T-helper 9 cell (primary cell): Measurements from ENCODE around the gene CXorf49B.
"Not testable (repeated sequence)": the region's sequence is repeated elsewhere in the genome, so short reads cannot be mapped to it uniquely, and the experiment has no call there.

ENCODE experiments used
- DNase-seq: peaks from one replicate; pipeline ENCODE4 v3.0.0-alpha.2; 2020
- total RNA-seq, 2 donors: gene quantifications; one replicate each; lab custom pipeline; 2026; lab: John Stamatoyannopoulos, UW

CXorf49B gene
- total RNA-seq: 0 reads per million in 2 donors

DNA sequence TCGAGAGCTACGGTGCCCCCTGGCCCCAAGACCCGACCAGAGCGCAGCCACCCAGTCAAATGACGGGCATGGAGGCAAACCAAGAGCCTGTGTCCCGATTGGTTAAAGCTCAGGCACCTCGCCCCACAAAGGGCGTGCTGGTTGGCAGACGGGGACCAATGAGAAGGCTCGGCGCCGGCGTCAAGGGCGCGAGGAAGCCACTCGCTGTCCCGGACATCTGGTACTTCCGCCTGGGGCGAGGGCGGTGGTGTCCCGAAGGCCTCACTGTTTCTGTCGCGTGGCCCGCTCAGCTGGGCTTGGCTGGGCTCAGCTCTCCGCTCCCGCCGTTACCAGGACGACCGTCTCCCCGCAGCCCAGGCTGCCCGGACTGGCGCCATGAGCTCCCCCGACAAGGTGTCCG lies at the start of gene CXorf49B:
CXorf49B (plus strand) TSS at position 301 of the 400 bp plus-strand sequence; CDS start at position 376, 75 bp downstream.
- DNase-seq: not testable (repeated sequence)

DNA sequence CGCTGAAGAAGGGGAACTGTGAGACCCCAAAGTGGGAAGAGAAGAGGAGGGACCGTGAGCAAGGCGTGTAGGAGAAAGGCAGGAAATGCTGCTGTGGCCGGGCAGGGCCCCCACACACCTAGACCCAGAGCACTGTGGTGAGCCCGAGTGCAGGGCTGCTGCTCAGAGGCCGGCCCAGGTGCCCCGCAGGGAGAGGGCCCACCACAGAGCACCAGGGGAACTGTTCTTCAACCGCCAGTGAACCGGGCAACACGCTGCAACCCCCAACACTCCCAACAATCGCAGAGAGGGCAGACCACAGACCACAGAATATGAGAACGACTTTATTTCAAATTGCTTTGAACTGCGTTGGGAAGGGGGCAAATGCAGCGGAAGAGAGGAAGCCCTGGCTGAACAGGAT lies 49.1 kb upstream of the CXorf49B start:
- not testable (repeated sequence) for DNase-seq

DNA sequence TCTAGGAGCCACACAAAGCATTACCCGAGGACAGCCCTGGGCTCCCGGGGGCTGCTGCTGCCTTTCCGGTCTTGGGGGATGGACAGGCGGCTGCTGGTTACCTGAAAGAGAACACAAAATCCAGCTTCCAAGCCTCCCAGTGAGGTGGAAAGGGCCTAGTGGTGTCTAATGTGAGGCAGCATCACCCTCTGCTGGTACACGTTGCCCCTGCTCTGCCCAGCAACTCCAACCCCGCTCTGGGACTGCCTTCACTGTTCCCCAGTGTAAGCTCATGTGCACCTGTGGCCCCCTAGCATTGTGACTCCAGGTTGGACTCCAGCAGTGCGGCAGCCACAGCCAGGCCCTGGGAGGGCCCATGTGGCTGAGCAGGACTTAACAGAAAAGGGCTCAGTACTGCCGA lies 47.6 kb upstream of the CXorf49B start:
- DNase-seq: not testable (repeated sequence)

DNA sequence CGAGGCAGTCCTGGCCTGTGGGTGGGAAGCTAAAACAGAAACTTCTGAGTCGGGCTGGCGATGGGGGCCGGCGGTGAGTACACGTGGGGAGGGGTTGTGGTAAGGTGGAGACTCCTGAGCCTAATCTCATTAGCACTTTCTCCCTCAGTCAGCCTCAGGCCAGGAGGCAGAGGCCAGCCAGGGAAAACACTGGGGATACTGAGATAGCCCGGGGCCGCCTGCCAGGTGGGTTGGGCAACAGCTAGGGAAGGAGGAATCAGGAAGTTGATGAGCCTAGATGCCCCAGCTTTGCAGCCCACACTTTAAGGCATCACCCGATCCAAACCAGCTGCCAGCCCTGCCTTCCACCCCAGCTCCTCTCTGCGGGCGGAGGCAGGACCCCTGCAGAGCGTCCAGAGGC lies 46.8 kb upstream of the CXorf49B start:
- DNase-seq: not testable (repeated sequence)

DNA sequence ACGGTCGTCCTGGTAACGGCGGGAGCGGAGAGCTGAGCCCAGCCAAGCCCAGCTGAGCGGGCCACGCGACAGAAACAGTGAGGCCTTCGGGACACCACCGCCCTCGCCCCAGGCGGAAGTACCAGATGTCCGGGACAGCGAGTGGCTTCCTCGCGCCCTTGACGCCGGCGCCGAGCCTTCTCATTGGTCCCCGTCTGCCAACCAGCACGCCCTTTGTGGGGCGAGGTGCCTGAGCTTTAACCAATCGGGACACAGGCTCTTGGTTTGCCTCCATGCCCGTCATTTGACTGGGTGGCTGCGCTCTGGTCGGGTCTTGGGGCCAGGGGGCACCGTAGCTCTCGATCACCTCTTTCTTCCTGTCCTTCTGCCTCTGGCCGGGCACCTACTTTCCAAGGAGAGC lies 45.0 kb upstream of the CXorf49B start, which contains the start of gene CXorf49:
CXorf49 (minus strand) TSS at position 101 of the 400 bp plus-strand sequence. CDS start 134 bp downstream, outside the sequence.
- not testable (repeated sequence) for DNase-seq

DNA sequence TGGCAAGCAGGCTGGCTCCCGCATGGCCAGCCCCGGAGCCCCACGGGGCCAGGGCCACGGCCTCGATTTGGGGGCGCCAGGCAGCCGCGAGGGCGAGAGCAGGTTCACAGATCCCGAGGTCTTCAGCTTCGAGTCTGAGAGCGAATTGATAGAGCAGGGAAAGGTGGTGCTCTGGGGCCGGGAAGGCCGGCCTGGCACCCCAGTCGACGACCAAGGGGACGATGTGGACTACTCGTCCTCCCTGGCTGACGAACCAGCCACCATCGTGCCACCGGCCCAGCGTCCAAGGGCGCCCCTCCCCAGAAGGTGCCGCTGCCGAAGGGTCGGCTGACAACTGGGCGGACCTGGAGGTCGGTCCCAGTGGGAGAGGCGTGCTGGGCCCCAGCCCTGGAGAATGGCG lies 44.0 kb upstream of the CXorf49B start:
- DNase-seq: not testable (repeated sequence)

DNA sequence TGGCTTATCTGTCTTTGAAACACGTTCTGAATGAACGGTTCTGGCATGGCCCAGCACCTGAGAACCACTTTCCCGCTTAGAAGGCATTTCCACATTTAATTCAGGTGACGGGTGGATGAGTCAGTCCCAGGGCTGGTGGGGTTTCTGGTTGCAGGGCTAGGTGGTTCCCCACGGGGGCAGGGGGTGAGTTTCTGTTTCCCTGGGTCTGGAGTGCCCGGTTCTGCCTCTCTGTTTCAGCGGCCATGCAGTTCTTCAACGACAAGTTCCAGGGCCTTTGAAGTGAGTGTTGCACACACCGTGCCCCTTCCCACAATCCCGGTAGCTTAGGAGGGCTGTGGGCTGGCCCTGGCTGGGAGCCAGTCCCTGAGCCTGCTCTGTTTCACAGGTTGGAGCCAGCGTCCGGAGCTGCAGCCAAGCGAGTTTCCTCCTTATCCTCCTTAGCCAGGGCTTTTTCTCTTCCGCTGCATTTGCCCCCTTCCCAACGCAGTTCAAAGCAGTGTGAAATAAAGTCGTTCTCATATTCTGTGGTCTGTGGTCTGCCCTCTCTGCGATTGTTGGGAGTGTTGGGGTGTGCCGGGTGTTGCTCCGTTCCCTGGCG lies 42.8 kb upstream of the CXorf49B start:
- DNase-seq: not testable (repeated sequence)

DNA sequence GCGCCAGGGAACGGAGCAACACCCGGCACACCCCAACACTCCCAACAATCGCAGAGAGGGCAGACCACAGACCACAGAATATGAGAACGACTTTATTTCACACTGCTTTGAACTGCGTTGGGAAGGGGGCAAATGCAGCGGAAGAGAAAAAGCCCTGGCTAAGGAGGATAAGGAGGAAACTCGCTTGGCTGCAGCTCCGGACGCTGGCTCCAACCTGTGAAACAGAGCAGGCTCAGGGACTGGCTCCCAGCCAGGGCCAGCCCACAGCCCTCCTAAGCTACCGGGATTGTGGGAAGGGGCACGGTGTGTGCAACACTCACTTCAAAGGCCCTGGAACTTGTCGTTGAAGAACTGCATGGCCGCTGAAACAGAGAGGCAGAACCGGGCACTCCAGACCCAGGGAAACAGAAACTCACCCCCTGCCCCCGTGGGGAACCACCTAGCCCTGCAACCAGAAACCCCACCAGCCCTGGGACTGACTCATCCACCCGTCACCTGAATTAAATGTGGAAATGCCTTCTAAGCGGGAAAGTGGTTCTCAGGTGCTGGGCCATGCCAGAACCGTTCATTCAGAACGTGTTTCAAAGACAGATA lies 2.4 kb upstream of the CXorf49B start:
- not testable (repeated sequence) for DNase-seq

DNA sequence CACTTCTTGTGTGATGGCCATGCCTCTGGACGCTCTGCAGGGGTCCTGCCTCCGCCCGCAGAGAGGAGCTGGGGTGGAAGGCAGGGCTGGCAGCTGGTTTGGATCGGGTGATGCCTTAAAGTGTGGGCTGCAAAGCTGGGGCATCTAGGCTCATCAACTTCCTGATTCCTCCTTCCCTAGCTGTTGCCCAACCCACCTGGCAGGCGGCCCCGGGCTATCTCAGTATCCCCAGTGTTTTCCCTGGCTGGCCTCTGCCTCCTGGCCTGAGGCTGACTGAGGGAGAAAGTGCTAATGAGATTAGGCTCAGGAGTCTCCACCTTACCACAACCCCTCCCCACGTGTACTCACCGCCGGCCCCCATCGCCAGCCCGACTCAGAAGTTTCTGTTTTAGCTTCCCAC lies 1.7 kb downstream of the CXorf49B start:
- DNase-seq: not testable (repeated sequence)

DNA sequence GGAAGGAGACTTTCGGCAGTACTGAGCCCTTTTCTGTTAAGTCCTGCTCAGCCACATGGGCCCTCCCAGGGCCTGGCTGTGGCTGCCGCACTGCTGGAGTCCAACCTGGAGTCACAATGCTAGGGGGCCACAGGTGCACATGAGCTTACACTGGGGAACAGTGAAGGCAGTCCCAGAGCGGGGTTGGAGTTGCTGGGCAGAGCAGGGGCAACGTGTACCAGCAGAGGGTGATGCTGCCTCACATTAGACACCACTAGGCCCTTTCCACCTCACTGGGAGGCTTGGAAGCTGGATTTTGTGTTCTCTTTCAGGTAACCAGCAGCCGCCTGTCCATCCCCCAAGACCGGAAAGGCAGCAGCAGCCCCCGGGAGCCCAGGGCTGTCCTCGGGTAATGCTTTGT lies 2.5 kb downstream of the CXorf49B start:
- DNase-seq: not testable (repeated sequence)

DNA sequence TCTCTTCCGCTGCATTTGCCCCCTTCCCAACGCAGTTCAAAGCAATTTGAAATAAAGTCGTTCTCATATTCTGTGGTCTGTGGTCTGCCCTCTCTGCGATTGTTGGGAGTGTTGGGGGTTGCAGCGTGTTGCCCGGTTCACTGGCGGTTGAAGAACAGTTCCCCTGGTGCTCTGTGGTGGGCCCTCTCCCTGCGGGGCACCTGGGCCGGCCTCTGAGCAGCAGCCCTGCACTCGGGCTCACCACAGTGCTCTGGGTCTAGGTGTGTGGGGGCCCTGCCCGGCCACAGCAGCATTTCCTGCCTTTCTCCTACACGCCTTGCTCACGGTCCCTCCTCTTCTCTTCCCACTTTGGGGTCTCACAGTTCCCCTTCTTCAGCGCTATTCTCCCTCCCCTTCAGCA lies 4.0 kb downstream of the CXorf49B start:
- not testable (repeated sequence) for DNase-seq

DNA sequence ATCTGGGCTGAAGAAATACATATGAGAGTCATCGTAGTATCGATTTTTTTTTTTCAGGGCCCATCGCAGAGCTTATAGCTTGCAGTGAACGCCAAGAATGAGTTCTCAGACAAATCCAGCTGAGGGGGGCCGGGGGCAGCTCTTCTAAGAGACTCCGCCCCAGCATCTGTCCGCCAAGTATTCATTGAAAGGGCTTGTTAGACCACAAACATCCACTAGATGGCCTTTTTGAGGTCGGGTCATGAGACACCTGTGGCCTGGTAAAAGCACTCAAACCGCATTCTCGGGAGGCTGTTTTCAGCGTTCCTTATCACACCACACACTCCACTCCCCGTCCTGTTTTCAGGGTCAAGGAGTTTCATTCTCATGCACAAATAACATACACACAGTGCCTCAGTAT lies 15.2 kb downstream of the CXorf49B start:
- DNase-seq: not testable (repeated sequence)

DNA sequence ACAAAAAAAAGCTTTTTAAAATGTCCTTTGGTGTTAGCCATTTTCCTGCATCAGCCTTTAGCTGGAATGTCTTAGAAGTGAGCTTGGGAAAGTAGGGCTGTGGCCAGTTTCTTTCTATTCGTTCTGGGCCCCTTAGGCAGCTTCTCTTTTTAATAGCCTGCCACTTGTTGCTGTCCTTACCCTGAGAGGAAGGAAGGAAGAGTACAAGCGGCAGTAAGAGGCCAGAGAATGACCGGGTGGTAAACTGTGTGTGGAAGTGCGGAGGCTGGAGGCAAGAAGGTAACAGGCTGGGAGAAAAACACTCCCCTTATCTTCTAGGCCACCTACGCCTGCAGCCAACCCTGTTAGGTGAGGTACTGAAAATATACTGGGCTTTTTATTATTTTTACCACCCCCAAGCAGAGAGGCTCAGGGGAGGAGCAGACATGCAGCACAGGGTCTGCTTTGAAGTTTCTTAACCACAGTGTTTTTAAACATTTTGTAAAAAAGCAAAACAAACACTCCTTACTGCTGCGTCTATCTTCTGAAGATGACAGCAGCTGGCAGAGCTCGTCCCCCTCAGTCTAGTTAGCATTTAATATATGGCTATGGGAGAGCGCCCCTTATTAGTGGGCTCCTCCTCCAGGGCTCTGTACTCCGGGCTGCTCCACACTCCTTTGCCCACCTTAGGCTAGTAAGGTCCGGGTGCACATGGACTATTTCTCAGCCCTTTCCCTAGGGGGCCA lies 19.2 kb downstream of the CXorf49B start:
- DNase-seq: not testable (repeated sequence)

DNA sequence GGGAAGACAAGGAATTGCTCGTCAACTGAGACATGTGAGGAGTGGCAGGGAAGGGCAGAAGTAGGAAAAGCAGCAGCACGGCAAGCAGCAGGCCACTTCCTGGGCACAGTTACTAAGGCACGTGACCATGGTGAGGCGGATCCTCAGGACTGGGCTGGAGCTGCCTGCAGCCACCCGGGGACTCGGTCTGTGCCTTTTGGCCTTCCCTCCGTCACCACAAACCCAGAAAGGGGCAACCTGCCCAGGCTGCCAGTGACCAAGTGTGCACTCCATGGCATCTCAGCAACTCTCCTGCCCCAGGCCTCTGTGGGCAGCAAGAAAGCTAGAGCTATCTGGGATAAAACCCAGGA lies 19.8 kb downstream of the CXorf49B start:
- not testable (repeated sequence) for DNase-seq

DNA sequence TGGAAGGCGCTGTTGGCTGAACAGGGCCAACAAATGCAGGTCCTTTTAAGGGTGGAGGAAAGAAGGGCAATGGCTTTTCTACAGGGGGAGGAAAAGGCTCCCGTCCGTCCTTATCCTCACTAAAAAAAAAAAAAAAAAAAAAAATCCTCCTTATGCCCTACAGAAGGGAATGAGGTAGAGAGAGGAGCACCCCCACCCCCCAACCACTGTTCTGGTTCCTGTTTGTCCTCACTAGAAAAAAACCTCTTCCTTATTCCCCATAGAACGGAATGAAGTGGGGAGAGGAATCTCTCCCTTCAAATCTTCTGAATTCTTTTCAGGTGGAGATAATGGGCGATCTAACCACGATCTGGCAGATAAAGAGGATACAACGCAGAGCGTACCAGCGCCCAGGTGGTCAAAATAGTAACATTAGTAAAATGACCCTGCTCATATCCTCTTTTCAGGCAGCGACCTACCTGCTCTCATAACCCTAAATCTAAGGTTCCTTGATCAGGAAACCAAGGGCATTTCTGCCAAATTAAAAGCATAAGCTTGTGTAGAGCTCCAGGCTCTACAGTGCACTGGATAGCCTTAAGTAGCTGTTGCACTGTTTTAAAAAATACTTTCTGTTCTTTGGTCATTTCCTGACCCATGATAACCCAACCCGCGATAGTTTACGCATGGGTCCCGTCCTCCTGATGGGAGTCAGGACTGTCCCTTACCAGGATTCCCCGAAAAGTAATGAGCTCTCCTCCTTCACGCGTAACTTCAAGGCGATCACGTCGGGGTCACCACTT lies 20.6 kb downstream of the CXorf49B start:
- not testable (repeated sequence) for DNase-seq

DNA sequence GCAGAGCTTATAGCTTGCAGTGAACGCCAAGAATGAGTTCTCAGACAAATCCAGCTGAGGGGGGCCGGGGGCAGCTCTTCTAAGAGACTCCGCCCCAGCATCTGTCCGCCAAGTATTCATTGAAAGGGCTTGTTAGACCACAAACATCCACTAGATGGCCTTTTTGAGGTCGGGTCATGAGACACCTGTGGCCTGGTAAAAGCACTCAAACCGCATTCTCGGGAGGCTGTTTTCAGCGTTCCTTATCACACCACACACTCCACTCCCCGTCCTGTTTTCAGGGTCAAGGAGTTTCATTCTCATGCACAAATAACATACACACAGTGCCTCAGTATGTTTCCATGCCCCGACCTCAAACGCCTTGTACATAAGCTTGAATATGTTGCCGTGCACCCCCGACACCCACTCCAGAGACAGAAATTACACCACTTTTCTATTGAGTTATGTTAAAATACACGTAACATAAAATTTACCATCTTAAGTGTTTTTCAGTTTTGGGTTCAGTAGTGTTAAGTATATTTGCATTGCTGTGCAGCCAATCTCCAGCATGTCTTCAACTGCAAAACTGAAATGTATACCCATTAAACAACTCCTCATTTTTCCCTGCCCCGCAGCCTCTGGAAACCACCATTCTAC lies 21.3 kb downstream of the CXorf49B start:
- DNase-seq: not testable (repeated sequence)

DNA sequence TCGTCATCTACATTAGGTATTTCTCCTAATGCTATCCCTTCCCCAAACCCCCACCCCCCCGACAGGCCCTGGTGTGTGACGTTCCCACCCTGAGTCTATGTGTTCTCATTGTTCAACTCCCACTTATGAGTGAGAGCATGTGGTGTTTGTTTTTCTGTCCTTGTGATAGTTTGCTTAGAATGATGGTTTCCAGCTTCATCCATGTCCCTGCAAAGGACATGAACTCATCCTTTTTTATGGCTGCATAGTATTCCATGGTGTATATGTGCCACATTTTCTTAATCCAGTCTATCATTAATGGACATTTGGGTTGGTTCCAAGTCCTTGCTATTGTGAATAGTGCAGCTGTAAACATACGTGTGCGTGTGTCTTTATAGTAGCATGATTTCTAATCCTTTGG lies 43.3 kb downstream of the CXorf49B start:
- not testable (repeated sequence) for DNase-seq

DNA sequence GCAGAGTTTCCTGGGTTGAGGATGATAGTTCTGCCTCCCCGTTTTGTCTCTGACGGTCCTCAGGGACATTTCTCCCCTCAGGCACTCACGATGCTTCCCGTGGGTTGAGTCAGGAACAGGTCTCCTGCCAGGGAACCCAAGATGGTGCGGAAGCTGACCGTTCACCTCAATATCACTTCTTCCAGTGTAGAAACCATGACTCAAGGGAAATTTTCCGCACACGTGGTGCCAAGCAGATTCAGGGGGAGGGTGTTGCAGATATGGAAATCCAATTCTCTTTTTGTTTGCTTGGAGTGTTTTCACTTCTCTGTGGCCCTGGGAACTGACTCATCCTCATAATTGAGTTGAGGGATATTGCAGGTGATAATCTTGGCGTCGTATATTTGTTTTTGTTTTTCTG lies 46.7 kb downstream of the CXorf49B start:
- DNase-seq: no peak

DNA sequence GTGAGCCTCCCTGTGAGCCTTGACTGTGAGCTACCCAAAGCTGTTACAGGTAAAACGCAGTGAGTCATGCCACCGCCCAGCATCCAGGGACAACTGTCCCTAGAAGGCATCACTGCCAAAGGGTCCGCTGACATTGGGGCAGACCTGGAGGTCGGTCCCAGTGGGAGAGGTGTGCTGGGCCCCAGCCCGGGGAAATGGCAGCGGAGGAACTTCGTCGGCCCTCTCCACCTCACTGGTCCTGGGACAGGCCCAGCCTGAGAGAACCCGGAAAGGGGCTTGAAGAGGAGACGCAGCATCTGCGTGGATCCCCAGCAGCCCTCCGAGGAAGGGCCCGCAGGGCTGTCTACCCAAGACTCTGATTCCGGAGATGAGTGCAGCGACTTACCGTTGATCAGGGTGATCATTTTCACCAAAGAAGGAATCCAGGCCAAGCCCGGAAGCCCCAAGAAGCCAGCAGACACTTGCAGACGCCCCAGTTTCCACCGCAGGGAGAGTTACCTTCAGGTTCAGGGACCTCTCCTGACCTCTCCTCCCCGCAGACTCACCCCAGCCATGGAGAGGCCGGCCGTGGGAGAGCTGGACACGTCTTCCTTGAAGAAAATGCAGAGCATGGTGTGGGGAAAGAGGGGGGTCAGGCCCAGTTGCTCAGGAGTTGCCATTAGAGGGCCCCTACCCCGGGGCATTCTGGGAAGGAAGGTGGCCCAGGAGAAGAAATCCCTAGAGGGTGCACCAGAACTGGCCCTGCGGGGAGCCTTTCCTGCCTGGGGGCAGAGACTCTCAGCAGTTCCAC lies 51.2 kb downstream of the CXorf49B start:
- no peak for DNase-seq

DNA sequence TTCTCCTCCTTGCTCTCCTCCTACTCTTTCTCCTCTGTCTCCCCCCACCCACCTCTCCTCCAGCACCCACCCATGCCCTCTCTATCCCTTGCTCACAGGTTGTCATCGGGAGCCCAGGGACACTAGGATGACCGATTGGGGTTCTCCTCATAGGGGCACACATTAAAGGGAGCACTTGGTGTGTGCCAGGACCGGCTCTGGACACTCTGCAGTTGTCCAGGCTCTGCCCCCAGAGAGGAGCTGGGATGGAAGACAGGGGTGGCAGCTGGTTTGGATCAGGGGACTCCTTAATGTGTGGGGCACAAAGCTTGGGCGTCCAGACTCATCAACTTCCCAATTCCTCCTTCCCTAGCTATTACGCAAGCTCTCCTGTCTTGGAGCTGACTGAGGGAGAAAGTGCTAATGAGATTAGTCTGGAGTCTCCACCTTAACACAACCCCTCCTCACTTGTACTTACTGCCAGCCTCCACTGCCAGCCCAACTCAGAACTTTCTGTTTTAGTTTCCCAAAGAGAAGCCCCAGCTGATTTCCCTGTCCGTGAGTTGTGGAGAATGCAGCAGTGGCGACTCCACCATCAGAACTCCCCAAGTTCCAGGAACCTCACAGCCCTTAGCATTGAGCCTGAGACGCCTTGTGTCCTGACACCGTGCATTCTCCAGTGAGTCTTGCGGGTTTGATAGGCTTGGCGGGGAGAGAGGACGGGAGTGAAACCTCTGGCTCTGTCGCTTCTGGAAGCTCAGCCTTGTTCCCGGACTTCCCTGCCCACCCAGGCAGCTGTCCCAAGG lies 52.2 kb downstream of the CXorf49B start:
- DNase-seq: no peak

DNA sequence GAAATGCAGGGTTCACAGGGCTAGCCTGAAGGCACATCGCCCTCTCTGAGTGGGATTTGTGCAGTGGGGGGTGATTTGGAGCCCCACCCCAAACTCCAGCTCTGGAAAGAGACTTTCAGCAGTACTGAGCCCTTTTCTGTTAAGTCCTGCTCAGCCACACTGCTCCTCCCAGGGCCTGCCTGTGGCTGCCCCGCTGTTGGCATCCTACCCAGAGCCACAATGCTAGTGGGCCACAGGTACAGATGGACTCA lies 52.7 kb downstream of the CXorf49B start:
- no peak for DNase-seq
